OCI-LY3 (cell line): ENCODE measurements around the gene KCNN2.

Experiments
- H2AFZ ChIP-seq: fragments of 200-600, 300-600 bp; shearing (Covaris generic); 2 replicates; pipeline ENCODE4 v1.6.0; 2014; ENCODE audit warnings: antibody characterized with exemption, low read depth, low read length
- H3K27ac ChIP-seq: fragments of 200-600, 300-600 bp; sonication (generic); 2 replicates; pipeline ENCODE4 v1.5.1; 2014; ENCODE audit warnings: mild to moderate bottlenecking, low read length, moderate library complexity, mixed read lengths
- H3K27me3 ChIP-seq: fragments of 200-600, 300-600 bp; sonication (generic); 2 replicates; pipeline ENCODE4 v1.6.1; 2014; ENCODE audit warnings: low read depth, low read length, mixed read lengths
- H3K36me3 ChIP-seq: fragments of 200-600, 300-600 bp; sonication (generic); replicated peaks from 2 replicates; pipeline ENCODE3; 2014; ENCODE audit warnings: low read depth, low read length, mixed read lengths
- H3K4me1 ChIP-seq: fragments of 300-600, 200-600 bp; sonication (generic); 2 replicates; pipeline ENCODE4 v1.6.1; 2014; ENCODE audit warnings: low read length, mixed read lengths
- H3K4me2 ChIP-seq: fragments of 200-600, 300-600 bp; sonication (generic); 2 replicates; pipeline ENCODE4 v1.6.1; 2014; ENCODE audit warnings: low read length, mixed read lengths
- H3K4me3 ChIP-seq: fragments of 300-600, 200-600 bp; sonication (generic); 2 replicates; pipeline ENCODE4 v1.5.1; 2014; ENCODE audit warnings: antibody characterized with exemption, mild to moderate bottlenecking, low read length, moderate library complexity
- H3K79me2 ChIP-seq: fragments of 300-600, 200-600 bp; shearing (Covaris generic); 2 replicates; pipeline ENCODE4 v1.6.1; 2014; ENCODE audit warnings: mild to moderate bottlenecking, low read length, mixed read lengths
- H3K9ac ChIP-seq: fragments of 300-600, 200-600 bp; shearing (Covaris generic); 2 replicates; pipeline ENCODE4 v1.6.0; 2014; ENCODE audit warnings: mild to moderate bottlenecking, low read length, moderate library complexity
- H3K9me3 ChIP-seq: fragments of 200-600, 300-600 bp; shearing (Covaris generic); 2 replicates; pipeline ENCODE4 v1.6.1; 2014; ENCODE audit warnings: low read length, mixed read lengths; ENCODE audit not compliant: insufficient read depth
- H4K20me1 ChIP-seq: fragments of 200-600, 300-600 bp; sonication (generic); 2 replicates; pipeline ENCODE4 v1.6.1; 2016; ENCODE audit warnings: low read length, mixed read lengths; ENCODE audit not compliant: insufficient read depth
- CTCF ChIP-seq: fragments of 200-600, 300-600 bp; sonication (generic); IDR thresholded peaks from 2 replicates; pipeline ENCODE4 v1.5.1; 2014; ENCODE audit warnings: antibody characterized with exemption, low read length, low read depth
- EZH2phosphoT487 ChIP-seq: fragments of 200-600 bp; shearing (Covaris generic); IDR thresholded peaks from 2 replicates; pipeline ENCODE4 v1.6.1; 2018; ENCODE audit warnings: antibody characterized with exemption, mixed run types, low read depth

KCNN2 gene

DNA sequence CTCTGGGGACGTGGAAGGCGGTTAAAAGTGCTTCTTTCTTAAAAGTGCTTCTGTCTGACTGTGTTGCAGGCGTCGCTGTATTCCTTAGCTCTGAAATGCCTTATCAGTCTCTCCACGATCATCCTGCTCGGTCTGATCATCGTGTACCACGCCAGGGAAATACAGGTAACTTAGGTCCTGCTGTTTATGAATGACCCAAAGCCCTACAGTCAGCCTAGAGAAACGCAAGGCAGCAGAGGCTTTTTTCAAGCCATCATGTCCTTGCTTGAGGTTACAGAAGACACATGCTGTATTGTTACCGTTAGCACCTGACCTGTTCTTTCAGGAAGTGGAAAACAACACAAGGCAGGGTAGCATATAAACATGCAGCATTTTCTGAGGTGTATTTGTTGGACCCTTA is 2.0 kb downstream of the KCNN2 start:
- Histone ChIP-seq H3K4me2 (no peak overlapping the region), H3K9ac (no peak overlapping the region), H3K4me3 (no peak overlapping the region), H3K4me1 (no peaks in the 10 kb centered on the region), H3K79me2 (no peaks in the 10 kb centered on the region), H3K27me3 (no peaks in the 10 kb centered on the region), H3K9me3 (no peaks in the 10 kb centered on the region), H2AFZ (no peak overlapping the region), H3K36me3 (no peaks in the 10 kb centered on the region), H3K27ac (no peak overlapping the region), H4K20me1 (no peaks in the 10 kb centered on the region)
- TF ChIP-seq EZH2phosphoT487 (no peak), CTCF (no peak)

- no peaks in the 10 kb centered on the region for H3K4me1 ChIP-seq
- H3K9ac ChIP-seq = no peak overlapping the region
- H3K4me2 ChIP-seq = no peak overlapping the region
- no peaks in the 10 kb centered on the region for H3K9me3 ChIP-seq
- H3K79me2 ChIP-seq = no peaks in the 10 kb centered on the region
- H3K36me3 ChIP-seq = no peaks in the 10 kb centered on the region
- no peak overlapping the region for H2AFZ ChIP-seq
- H4K20me1 ChIP-seq = no peaks in the 10 kb centered on the region
- H3K27me3 ChIP-seq = no peaks in the 10 kb centered on the region
- no peak overlapping the region for H3K4me3 ChIP-seq
- H3K27ac ChIP-seq = no peak overlapping the region
- no peak for TF ChIP-seq EZH2phosphoT487
- no peak for TF ChIP-seq CTCF
These were observed 5.2 kb downstream of the KCNN2 start for GRCh38 chr5:114367029-114367428.

GRCh38 chr5:114369680-114370417 is 8.0 kb downstream of the KCNN2 start:
- no peak overlapping the region for H3K4me2 ChIP-seq

More at GRCh38 chr5:114369680-114370417, 8.0 kb downstream of the KCNN2 start:
- H3K9ac ChIP-seq = no peak overlapping the region
- no peaks in the 10 kb centered on the region for H3K36me3 ChIP-seq
- no peak overlapping the region for H2AFZ ChIP-seq
- no peak overlapping the region for H3K27ac ChIP-seq
- H3K4me1 ChIP-seq = no peaks in the 10 kb centered on the region
- H4K20me1 ChIP-seq = no peaks in the 10 kb centered on the region
- no peaks in the 10 kb centered on the region for H3K9me3 ChIP-seq
- TF ChIP-seq EZH2phosphoT487 (no peak), CTCF (no peak)
- H3K79me2 ChIP-seq = no peaks in the 10 kb centered on the region
- no peak overlapping the region for H3K4me3 ChIP-seq
- H3K27me3 ChIP-seq = no peaks in the 10 kb centered on the region
